Osteoblast (primary cell): Measurements from ENCODE around the gene RFX4. TPM values are rescaled to one million over a fixed set of nuclear protein-coding genes. Genes with fewer than 3 reads are reported as not detected.
A peak's percentile ranks its signal among the peaks of the same experiment; 100 is the strongest.

ENCODE experiments used
- DNase-seq: peaks from one replicate; pipeline ENCODE4 v3.0.0; 2011; ENCODE audit warnings: low spot score, mixed read lengths; ENCODE audit not compliant: insufficient read length; ENCODE audit errors: missing footprints
- H2AFZ ChIP-seq: 2 replicates; pipeline ENCODE4 v1.6.0; 2011; ENCODE audit warnings: mild to moderate bottlenecking, low read length
- H3K27ac ChIP-seq: 2 replicates; pipeline ENCODE4 v1.5.1; 2011; ENCODE audit warnings: mild to moderate bottlenecking, low read depth, low read length, moderate library complexity
- H3K27me3 ChIP-seq: 2 replicates; pipeline ENCODE4 v1.6.0; 2012; ENCODE audit warnings: mild to moderate bottlenecking, control low read depth, inconsistent platforms, low read length, moderate library complexity; ENCODE audit not compliant: insufficient read depth
- H3K36me3 ChIP-seq: 2 replicates; pipeline ENCODE4 v1.5.1; 2011; ENCODE audit warnings: mild to moderate bottlenecking, low read length, control low read depth, moderate library complexity; ENCODE audit not compliant: insufficient read depth
- H3K4me1 ChIP-seq: 2 replicates; pipeline ENCODE4 v1.5.1; 2011; ENCODE audit warnings: mild to moderate bottlenecking, low read length, control low read depth, moderate library complexity; ENCODE audit not compliant: insufficient read depth
- H3K4me2 ChIP-seq: 2 replicates; pipeline ENCODE4 v1.6.0; 2011; ENCODE audit warnings: mild to moderate bottlenecking, low read length; ENCODE audit not compliant: insufficient read depth
- H3K4me3 ChIP-seq: fragments of 200-600 bp; sonication (generic); 3 replicates; pipeline ENCODE4 v1.5.1; 2012; ENCODE audit warnings: mild to moderate bottlenecking, low read length, inconsistent platforms; ENCODE audit not compliant: insufficient read depth
- H3K79me2 ChIP-seq: 2 replicates; pipeline ENCODE4 v1.6.0; 2012; ENCODE audit warnings: mild to moderate bottlenecking, low read length, control low read depth, inconsistent platforms; ENCODE audit not compliant: insufficient read depth
- H3K9me3 ChIP-seq: 2 replicates; pipeline ENCODE4 v1.5.1; 2011; ENCODE audit warnings: low read depth, low read length, control low read depth
- H4K20me1 ChIP-seq: 2 replicates; pipeline ENCODE4 v1.6.0; 2012; ENCODE audit warnings: mild to moderate bottlenecking, low read length, control low read depth; ENCODE audit not compliant: insufficient read depth
- total RNA-seq: library from RNA; depleted of rRNA; stranded (reverse); fragments of >200 nt; gene quantifications from 2 replicates; pipeline ENCODE4 v1.2.3, GENCODE V29; 2012
- TF ChIP-seq, protein P1 (sequence below): IDR thresholded peaks from 2 replicates; pipeline ENCODE4 v1.5.1; 2011; ENCODE audit warnings: mild to moderate bottlenecking, low read depth, low read length, moderate library complexity; ENCODE audit errors: extremely low read depth

The RFX4 gene
- not detected in 2 replicates for total RNA-seq

- peak; percentile 82 for DNase-seq
- H3K27ac ChIP-seq: no peak within 1 kb of the TSS
- H3K9me3 ChIP-seq: no peaks in the 10 kb centered on the region
- no peaks in the 10 kb centered on the region for H4K20me1 ChIP-seq
- H3K4me3 ChIP-seq: peak within 1 kb of the TSS; percentile 43
- no peak within 1 kb of the TSS for H2AFZ ChIP-seq
- H3K4me1 ChIP-seq: no peaks in the 10 kb centered on the region
- peak within 1 kb of the TSS; percentile 48 for H3K4me2 ChIP-seq
- TF ChIP-seq, protein P1, sequence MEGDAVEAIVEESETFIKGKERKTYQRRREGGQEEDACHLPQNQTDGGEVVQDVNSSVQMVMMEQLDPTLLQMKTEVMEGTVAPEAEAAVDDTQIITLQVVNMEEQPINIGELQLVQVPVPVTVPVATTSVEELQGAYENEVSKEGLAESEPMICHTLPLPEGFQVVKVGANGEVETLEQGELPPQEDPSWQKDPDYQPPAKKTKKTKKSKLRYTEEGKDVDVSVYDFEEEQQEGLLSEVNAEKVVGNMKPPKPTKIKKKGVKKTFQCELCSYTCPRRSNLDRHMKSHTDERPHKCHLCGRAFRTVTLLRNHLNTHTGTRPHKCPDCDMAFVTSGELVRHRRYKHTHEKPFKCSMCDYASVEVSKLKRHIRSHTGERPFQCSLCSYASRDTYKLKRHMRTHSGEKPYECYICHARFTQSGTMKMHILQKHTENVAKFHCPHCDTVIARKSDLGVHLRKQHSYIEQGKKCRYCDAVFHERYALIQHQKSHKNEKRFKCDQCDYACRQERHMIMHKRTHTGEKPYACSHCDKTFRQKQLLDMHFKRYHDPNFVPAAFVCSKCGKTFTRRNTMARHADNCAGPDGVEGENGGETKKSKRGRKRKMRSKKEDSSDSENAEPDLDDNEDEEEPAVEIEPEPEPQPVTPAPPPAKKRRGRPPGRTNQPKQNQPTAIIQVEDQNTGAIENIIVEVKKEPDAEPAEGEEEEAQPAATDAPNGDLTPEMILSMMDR: no peak
- H3K36me3 ChIP-seq: no peaks in the 10 kb centered on the region
- H3K27me3 ChIP-seq: peaks cover 75% of the 10 kb centered on the region
- no peaks in the 10 kb centered on the region for H3K79me2 ChIP-seq
Observed at GRCh38 chr12:106582641-106583230, at the start of gene RFX4. Gene RFX4, plus strand, starts transcription at chr12:106583004. Its CDS starts 317 bp downstream, at chr12:106583321.

DNA sequence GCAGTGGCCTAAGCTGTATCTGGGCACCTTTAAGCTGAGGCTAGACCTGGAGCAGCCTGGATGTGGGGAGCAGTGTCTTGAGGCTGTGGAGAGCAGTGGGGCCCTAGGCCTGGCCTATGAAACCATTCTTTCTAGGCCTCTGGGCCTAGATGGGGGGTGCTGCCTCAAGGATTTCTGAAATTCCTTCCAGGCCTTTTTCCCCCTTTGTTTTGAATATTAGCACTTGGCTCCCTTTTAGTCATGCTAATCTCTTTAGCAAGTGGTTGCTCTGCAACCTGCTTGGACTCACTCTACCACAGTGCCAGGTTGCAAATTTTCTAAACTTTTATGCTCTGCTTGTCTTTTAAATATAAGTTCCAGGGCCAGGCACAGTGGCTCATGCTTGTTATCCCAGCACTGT is 41.6 kb upstream of the RFX4 start:
- Histone ChIP-seq H3K9me3 (no peaks in the 10 kb centered on the region), H3K27me3 (no peaks in the 10 kb centered on the region), H3K4me3 (no peak overlapping the region), H4K20me1 (no peaks in the 10 kb centered on the region), H3K27ac (no peak overlapping the region), H3K36me3 (no peaks in the 10 kb centered on the region), H3K4me2 (no peak overlapping the region), H3K4me1 (no peaks in the 10 kb centered on the region), H2AFZ (no peak overlapping the region), H3K79me2 (no peaks in the 10 kb centered on the region)
- TF ChIP-seq, protein P1: no peak
- no peak for DNase-seq

DNA sequence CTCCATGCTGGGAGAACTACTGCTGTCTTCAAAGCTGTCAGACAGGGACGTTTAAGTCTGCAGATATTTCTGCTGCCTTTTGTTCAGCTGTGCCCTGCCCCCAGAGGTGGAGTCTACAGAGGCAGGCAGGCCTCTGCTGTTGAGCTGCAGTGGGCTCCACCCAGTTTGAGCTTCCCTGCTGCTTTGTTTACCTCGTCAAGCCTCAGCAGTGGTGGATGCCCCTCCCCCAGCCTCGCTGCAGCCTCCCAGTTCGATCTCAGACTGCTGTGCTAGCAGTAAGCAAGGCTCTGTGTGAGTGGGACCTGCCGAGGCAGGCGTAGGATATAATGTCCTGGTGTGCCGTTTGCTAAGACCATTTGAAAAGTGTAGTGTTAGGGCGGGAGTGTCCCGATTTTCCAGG is 31.4 kb upstream of the RFX4 start:
- no peaks in the 10 kb centered on the region for H4K20me1 ChIP-seq
- H3K4me3 ChIP-seq: no peak overlapping the region
- H3K79me2 ChIP-seq: no peaks in the 10 kb centered on the region
- TF ChIP-seq, protein P1: no peak
- H2AFZ ChIP-seq: no peak overlapping the region
- H3K36me3 ChIP-seq: no peaks in the 10 kb centered on the region
- no peaks in the 10 kb centered on the region for H3K27me3 ChIP-seq
- H3K27ac ChIP-seq: no peak overlapping the region
- H3K9me3 ChIP-seq: no peaks in the 10 kb centered on the region
- no peaks in the 10 kb centered on the region for H3K4me1 ChIP-seq
- DNase-seq: no peak
- no peak overlapping the region for H3K4me2 ChIP-seq

GRCh38 chr12:106552228-106552627 is 30.6 kb upstream of the RFX4 start:
- Histone ChIP-seq H3K4me3 (no peak overlapping the region), H3K27ac (no peak overlapping the region), H3K4me1 (no peaks in the 10 kb centered on the region), H4K20me1 (no peaks in the 10 kb centered on the region), H3K4me2 (no peak overlapping the region), H3K27me3 (no peaks in the 10 kb centered on the region), H3K79me2 (no peaks in the 10 kb centered on the region), H3K9me3 (no peaks in the 10 kb centered on the region), H2AFZ (no peak overlapping the region), H3K36me3 (no peaks in the 10 kb centered on the region)
- no peak for DNase-seq
- TF ChIP-seq, protein P1: no peak
